22Rv1 (cell line): ENCODE data around the gene IQSEC1.

ENCODE experiments used
- ZFX ChIP-seq: fragments of 450-650 bp; IDR thresholded peaks from 2 replicates; pipeline ENCODE4 v1.6.1; 2017; ENCODE audit warnings: antibody characterized with exemption, borderline replicate concordance
- TF ChIP-seq, protein P1 (sequence below): fragments of 450-650 bp; IDR thresholded peaks from 2 replicates; pipeline ENCODE4 v1.5.1; 2017; ENCODE audit warnings: mild to moderate bottlenecking

DNA sequence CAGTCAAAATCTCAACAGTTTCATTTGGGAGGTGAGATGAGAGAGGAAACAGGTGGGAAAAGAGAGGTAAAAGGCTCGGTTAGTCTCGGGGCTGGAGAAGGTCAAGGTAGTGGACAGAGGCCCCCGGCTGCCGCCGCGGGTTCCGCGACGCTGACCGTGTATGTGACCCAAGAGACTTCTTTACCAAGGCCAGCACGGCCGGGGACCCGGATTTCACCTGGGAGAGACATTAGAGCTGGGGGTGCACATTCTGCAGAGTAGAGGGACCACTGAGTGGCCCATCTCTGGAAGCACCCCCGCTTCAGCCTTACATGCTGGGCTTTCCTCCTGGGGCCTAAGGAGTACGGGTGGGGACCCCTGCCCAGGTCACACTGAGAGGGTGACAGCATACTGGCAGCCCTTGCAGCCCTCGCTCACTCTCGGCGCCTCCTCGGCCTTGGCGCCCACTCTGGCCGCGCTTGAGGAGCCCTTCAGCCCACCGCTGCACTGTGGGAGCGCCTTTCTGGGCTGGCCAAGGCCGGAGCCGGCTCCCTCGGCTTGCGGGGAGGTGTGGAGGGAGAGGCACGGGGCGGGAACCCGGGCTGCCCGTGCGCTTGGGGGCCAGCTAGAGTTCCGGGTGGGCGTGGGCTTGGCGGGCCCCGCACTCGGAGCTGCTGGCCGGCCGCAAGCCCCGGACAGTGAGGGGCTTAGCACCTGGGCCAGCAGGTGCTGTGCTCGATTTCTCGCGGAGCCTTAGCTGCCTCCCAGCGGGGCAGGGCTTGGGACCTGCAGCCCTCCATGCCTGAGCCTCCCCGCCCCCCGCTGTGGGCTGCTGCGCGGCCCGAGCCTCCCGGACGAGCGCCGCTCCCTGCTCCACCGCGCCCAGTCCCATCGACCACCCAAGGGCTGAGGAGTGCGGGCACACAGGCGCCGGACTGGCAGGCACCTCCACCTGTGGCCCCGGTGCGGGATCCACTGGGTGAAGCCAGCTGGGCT is 190.6 kb downstream of the IQSEC1 start:
- TF ChIP-seq, protein P1, sequence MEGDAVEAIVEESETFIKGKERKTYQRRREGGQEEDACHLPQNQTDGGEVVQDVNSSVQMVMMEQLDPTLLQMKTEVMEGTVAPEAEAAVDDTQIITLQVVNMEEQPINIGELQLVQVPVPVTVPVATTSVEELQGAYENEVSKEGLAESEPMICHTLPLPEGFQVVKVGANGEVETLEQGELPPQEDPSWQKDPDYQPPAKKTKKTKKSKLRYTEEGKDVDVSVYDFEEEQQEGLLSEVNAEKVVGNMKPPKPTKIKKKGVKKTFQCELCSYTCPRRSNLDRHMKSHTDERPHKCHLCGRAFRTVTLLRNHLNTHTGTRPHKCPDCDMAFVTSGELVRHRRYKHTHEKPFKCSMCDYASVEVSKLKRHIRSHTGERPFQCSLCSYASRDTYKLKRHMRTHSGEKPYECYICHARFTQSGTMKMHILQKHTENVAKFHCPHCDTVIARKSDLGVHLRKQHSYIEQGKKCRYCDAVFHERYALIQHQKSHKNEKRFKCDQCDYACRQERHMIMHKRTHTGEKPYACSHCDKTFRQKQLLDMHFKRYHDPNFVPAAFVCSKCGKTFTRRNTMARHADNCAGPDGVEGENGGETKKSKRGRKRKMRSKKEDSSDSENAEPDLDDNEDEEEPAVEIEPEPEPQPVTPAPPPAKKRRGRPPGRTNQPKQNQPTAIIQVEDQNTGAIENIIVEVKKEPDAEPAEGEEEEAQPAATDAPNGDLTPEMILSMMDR = no peak
- TF ChIP-seq ZFX = no peak
